Retinal pigment epithelial cell (primary cell): Measurements from ENCODE around the gene NANP.
"Not testable (repeated sequence)": the region's sequence is repeated elsewhere in the genome, so short reads cannot be mapped to it uniquely, and the experiment has no call there.

Experiments used
- DNase-seq: peaks from one replicate; pipeline ENCODE4 v3.0.0-alpha.2; 2010; ENCODE audit warnings: low read depth
- H3K4me3 ChIP-seq: 2 replicates; pipeline ENCODE4 v1.5.1; 2011; ENCODE audit warnings: mild to moderate bottlenecking, low read length, control low read depth, moderate library complexity
- CTCF ChIP-seq: conservative IDR thresholded peaks from 2 replicates; pipeline ENCODE4 v1.5.1; 2011; ENCODE audit warnings: low read depth, low read length, control low read depth, inconsistent platforms

NANP gene

GRCh38 chr20:25644814-25645213 is 21.0 kb upstream of the NANP start:
- no peak for DNase-seq
- TF ChIP-seq CTCF, result no peak
- no peak overlapping the region for H3K4me3 ChIP-seq

GRCh38 chr20:25643716-25644115 is 19.9 kb upstream of the NANP start:
- TF ChIP-seq CTCF, result no peak
- H3K4me3 ChIP-seq, result no peak overlapping the region
- no peak for DNase-seq

GRCh38 chr20:25637247-25637646 is 13.4 kb upstream of the NANP start:
- DNase-seq, result no peak
- TF ChIP-seq CTCF, result no peak
- H3K4me3 ChIP-seq, result no peak overlapping the region

- DNase-seq, result no peak
- H3K4me3 ChIP-seq, result no peak overlapping the region
- no peak for TF ChIP-seq CTCF
Measured at GRCh38 chr20:25632940-25633790, 9.4 kb upstream of the NANP start.

GRCh38 chr20:25630615-25631014 is 6.8 kb upstream of the NANP start:
- not testable (repeated sequence) for H3K4me3 ChIP-seq, DNase-seq

- H3K4me3 ChIP-seq, result no peak overlapping the region
- no peak for TF ChIP-seq CTCF
- DNase-seq, result no peak
Measured at GRCh38 chr20:25629816-25630499, 6.1 kb upstream of the NANP start.

GRCh38 chr20:25626779-25627178 is 3.0 kb upstream of the NANP start:
- no peak for DNase-seq
- TF ChIP-seq CTCF, result no peak
- H3K4me3 ChIP-seq, result no peak overlapping the region
